NCI-H1436 (cell line): ENCODE results near the gene PRKCH.

Source experiments
- DNase-seq: peaks from one replicate; lab custom pipeline; 2025; lab: John Stamatoyannopoulos, UW

Gene PRKCH

GRCh38 chr14:61492474-61492873, 171.1 kb downstream of the PRKCH start:
- no peak for DNase-seq

GRCh38 chr14:61493239-61493638, 171.9 kb downstream of the PRKCH start:
- DNase-seq, result no peak

- no peak for DNase-seq
Measured at GRCh38 chr14:61494018-61494417, 172.6 kb downstream of the PRKCH start.

- DNase-seq, result no peak
Measured at GRCh38 chr14:61495809-61496208, 174.4 kb downstream of the PRKCH start.

GRCh38 chr14:61498303-61498702, 176.9 kb downstream of the PRKCH start:
- no peak for DNase-seq

GRCh38 chr14:61498811-61499210, 177.4 kb downstream of the PRKCH start:
- no peak for DNase-seq

GRCh38 chr14:61499991-61500390, 178.6 kb downstream of the PRKCH start:
- DNase-seq, result no peak

- no peak for DNase-seq
Measured at GRCh38 chr14:61501714-61502458, 180.5 kb downstream of the PRKCH start.

- no peak for DNase-seq
Measured at GRCh38 chr14:61502459-61503093, 181.2 kb downstream of the PRKCH start.

GRCh38 chr14:61503167-61503801, 181.9 kb downstream of the PRKCH start:
- DNase-seq, result no peak

- no peak for DNase-seq
Measured at GRCh38 chr14:61504901-61505300, 183.5 kb downstream of the PRKCH start.

GRCh38 chr14:61505815-61506809, 184.7 kb downstream of the PRKCH start:
- DNase-seq, result no peak

GRCh38 chr14:61508526-61508925, 187.1 kb downstream of the PRKCH start:
- DNase-seq, result no peak

- DNase-seq, result no peak
Measured at GRCh38 chr14:61510736-61511557, 189.6 kb downstream of the PRKCH start.

GRCh38 chr14:61511558-61511948, 190.2 kb downstream of the PRKCH start:
- no peak for DNase-seq

- DNase-seq, result no peak
Measured at GRCh38 chr14:61512026-61512834, 190.9 kb downstream of the PRKCH start.

GRCh38 chr14:61513986-61514830, 192.8 kb downstream of the PRKCH start:
- no peak for DNase-seq

- DNase-seq, result no peak
Measured at GRCh38 chr14:61514927-61515326, 193.5 kb downstream of the PRKCH start.

GRCh38 chr14:61515436-61516117, 194.2 kb downstream of the PRKCH start:
- DNase-seq, result no peak
